K562 (cell line): ENCODE results near the gene C2orf69. TPM values are rescaled to one million over a fixed set of nuclear protein-coding genes. Genes with fewer than 3 reads are reported as not detected.

Experiments used
- CBX3 ChIP-seq, 2 experiments: IDR thresholded peaks; 1 replicate in 1 of 2; 2 replicates in 1 of 2; pipeline ENCODE4 v1.6.1; 2012; ENCODE audit warnings: inconsistent platforms in 2 of 2, low read length in 2 of 2, borderline replicate concordance in 1 of 2, control low read depth in 1 of 2
- CCAR2 ChIP-seq: fragments of 200-400 bp; formaldehyde crosslinking; IDR thresholded peaks from 2 replicates; pipeline ENCODE4 v1.6.1; 2017; ENCODE audit warnings: mild to moderate bottlenecking, low read depth, low read length
- CXXC5 ChIP-seq: fragments of 250-450 bp; sonication (Bioruptor Pico); IDR thresholded peaks from 2 replicates; pipeline ENCODE4 v1.8.0; 2022; ENCODE audit warnings: inconsistent platforms, mild to moderate bottlenecking, moderate library complexity
- E2F5 ChIP-seq: sonication (generic); formaldehyde crosslinking; IDR thresholded peaks from 2 replicates; pipeline ENCODE4 v1.8.0; 2022; ENCODE audit warnings: mild to moderate bottlenecking, missing genetic modification reagents
- HDAC1 ChIP-seq, 2 experiments: fragments of 450-650 bp; IDR thresholded peaks; 2 replicates each; pipeline ENCODE4 v1.6.1; 2016 to 2017; ENCODE audit warnings: inconsistent platforms in 1 of 2, mild to moderate bottlenecking in 1 of 2, moderate library complexity in 1 of 2
- JUN ChIP-seq, 2 experiments: sonication (generic) in 1 of 2; formaldehyde crosslinking in 1 of 2; IDR thresholded peaks; 2 replicates each; pipeline versions ENCODE4 v1.6.1 to v1.8.0; 2012 to 2022; ENCODE audit warnings: borderline replicate concordance in 2 of 2, mild to moderate bottlenecking in 2 of 2, improper control_type of control experiment in 1 of 2, low read depth in 1 of 2, low read length in 1 of 2, missing genetic modification reagents in 1 of 2
- NBN ChIP-seq: fragments of 450-650 bp; IDR thresholded peaks from 2 replicates; pipeline ENCODE4 v1.6.1; 2016; ENCODE audit warnings: low read depth, mild to moderate bottlenecking
- PKNOX1 ChIP-seq: fragments of 450-650 bp; IDR thresholded peaks from 2 replicates; pipeline ENCODE4 v1.6.1; 2016
- SRSF7 ChIP-seq: fragments of 200-400 bp; formaldehyde crosslinking; optimal IDR thresholded peaks from 2 replicates; pipeline ENCODE3; 2017; ENCODE audit warnings: mild to moderate bottlenecking, low read depth, low read length
- ZBTB9 ChIP-seq: fragments of 450-650 bp; formaldehyde crosslinking; IDR thresholded peaks from 2 replicates; pipeline ENCODE4 v1.4.0; 2020; ENCODE audit warnings: mild to moderate bottlenecking, moderate library complexity
- ZC3H4 ChIP-seq: sonication (generic); formaldehyde crosslinking; IDR thresholded peaks from 2 replicates; pipeline ENCODE4 v1.9.0; 2021; ENCODE audit warnings: missing genetic modification reagents, borderline replicate concordance
- ZFP36 ChIP-seq: fragments of 150-350 bp; IDR thresholded peaks from 2 replicates; pipeline ENCODE4 v1.6.1; 2018; ENCODE audit warnings: low read length, low read depth; ENCODE audit not compliant: partially characterized antibody
- ZNF239 ChIP-seq: fragments of 250-450 bp; sonication (Bioruptor Pico); IDR thresholded peaks from 2 replicates; pipeline ENCODE4 v1.4.0; 2020; ENCODE audit warnings: mild to moderate bottlenecking
- ZNF280A ChIP-seq: fragments of 450-650 bp; IDR thresholded peaks from 2 replicates; pipeline ENCODE4 v1.6.1; 2018; ENCODE audit warnings: mild to moderate bottlenecking, low read depth; ENCODE audit not compliant: partially characterized antibody
- ZNF316 ChIP-seq: fragments of 450-650 bp; IDR thresholded peaks from 2 replicates; pipeline ENCODE4 v1.6.1; 2016
- ZNF766 ChIP-seq: fragments of 200-800 bp; sonication (Bioruptor generic); conservative IDR thresholded peaks from 2 replicates; pipeline ENCODE4 v1.6.1; 2016; ENCODE audit warnings: missing genetic modification characterization, missing compliant biosample characterization
- polyA plus RNA-seq, 8 experiments: library from polyadenylated mRNA; depleted of rRNA in 4 of 8; stranded (reverse) in 5 of 8; unstranded in 3 of 8; fragments of >200 nt; fragmentation: Nextera tagmentation in 2 of 8; fragmentation: Illumina TruSeq in 1 of 8; extraction: Ambion mirVana in 2 of 8; extraction: Trizol in 1 of 8; gene quantifications; 2 replicates each; pipeline versions ENCODE4 v1.2.1 to v1.2.3, GENCODE V29; 2011 to 2014; ENCODE audit warnings: inconsistent platforms in 1 of 8, missing spikeins in 1 of 8
- total RNA-seq, 7 experiments: library from RNA; depleted of rRNA in 6 of 7; stranded (reverse); fragments of >200 nt in 6 of 7; fragmentation: Illumina TruSeq in 2 of 7; extraction: Trizol in 2 of 7; gene quantifications; 2 replicates each; pipeline versions ENCODE4 v1.2.1 to v1.2.3, GENCODE V29; 2011 to 2021; ENCODE audit warnings: low replicate concordance in 1 of 7

Gene C2orf69
- total and polyA plus RNA-seq, 9 of the 15 experiments (the other 6 are each of a cell fraction or from before 2014, with no cell fraction given): 3.4 to 9.8 (median 5.7) TPM

- no peak for TF ChIP-seq NBN
- TF ChIP-seq ZFP36: peak; percentile 85
- peak; percentile 13 for TF ChIP-seq ZNF280A
- no peak for TF ChIP-seq PKNOX1
- TF ChIP-seq SRSF7: no peak
- TF ChIP-seq ZNF766: no peak
- no peak for TF ChIP-seq HDAC1 (IDR thresholded peaks at IDR 0.05)
- no peak for TF ChIP-seq E2F5
- no peak for TF ChIP-seq ZBTB9
- TF ChIP-seq ZNF239 (CRISPR knock-in tag): no peak
- no peak for TF ChIP-seq CXXC5
- no peak for TF ChIP-seq CCAR2
- no peak for TF ChIP-seq JUN (IDR thresholded peaks at IDR 0.05; ENCODE audit: borderline replicate concordance, low read depth, low read length)
- TF ChIP-seq JUN (CRISPR knock-in tag; IDR thresholded peaks at IDR 0.05; ENCODE audit: borderline replicate concordance): no peak
- 0 out of 3 replicates have a peak, but pooled peaks of 1 of the 2 experiments have one; percentile 44 for TF ChIP-seq CBX3 (IDR thresholded peaks at IDR 0.05; ENCODE audit: borderline replicate concordance in 1 of 2, low read length in 2 of 2)
- TF ChIP-seq ZC3H4 (CRISPR knock-in tag): no peak
- no peak for TF ChIP-seq ZNF316
Measured at GRCh38 chr2:199916980-199917379, 5.9 kb downstream of the C2orf69 start (continued).
